ENCODE results near the gene RENBP.

Gene RENBP

DNA sequence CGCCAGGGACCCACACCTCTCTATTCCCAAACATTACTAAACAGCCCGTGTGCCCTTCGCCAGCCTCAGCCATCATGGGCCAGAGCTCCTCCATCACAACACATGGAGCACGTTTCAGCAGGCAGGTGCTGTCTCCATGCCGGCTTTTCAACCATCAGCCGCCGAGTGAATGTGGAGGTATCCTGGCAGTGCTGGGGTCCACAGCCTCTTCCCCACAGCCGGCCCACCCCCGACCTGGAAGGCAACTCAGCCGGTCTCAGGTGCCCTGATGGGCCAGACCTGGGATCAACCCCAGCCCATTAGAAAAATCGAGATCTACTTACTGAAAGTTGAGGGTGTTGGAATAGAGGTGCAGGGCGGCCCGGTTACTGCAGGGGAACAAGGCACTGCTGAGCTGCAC is 12.7 kb downstream of the RENBP start:
- DNase-seq = no peak

DNA sequence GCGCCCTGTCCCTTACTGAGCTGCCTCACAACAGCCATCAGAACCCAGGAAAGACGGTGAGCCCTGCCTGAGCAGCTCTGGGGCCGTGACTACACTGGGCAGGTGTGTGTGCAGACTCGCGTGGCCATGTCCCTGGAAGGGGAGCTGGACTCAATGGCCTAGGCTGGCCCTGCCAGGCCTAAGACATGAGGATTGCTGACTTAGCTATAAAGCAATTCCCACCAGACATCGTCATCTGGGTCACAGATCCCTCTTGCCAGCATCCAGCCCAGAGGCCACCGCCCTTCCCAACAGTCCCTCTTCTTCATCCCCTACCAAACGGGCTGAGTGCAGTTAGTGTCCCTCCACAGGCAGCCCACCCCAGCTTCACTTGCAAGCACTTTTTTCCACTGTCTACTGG is 13.3 kb downstream of the RENBP start:
- DNase-seq = no peak

DNA sequence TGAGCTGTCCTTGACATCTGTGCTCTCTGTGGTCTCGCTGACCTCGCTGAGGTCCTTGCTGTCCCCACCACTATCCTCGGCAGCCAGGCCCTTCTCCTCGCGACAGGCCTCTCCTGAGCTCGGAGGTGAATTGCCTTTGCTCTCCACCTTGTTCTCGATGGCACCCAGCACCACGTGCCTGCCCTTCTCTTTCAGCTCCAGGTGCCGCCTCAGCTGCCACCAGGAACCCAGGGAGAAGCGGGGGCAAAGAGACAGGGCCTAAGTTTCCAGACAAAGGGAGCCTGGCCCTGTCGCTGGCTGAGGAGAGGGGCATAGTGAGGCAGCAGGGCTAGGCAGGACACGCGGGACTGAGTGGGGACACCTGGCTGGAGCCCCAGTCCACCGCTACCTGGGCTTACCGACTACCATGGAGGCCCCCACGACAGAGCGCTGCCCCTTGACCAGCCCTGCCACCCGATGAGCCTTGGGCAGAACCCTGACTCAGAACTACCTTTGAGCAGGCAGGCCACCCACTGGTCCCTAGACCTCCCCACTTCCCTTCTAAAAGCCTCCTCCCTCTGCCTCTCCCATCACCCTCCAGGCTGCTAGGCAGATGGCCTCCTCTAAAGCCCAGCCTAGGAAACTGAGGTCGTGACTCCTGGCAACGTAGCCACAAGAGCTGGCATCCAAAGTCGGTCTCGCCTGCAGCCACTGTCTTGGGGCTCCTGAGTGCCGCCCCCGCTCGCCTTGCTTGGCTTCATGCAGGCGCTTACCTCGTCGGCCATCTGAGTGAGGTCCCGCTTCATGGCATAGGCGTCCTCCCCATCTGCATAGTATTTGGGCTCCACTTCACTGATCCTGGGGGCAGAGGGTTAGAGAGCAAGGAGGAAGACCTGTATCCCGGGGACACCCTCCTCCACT is 14.2 kb downstream of the RENBP start:
- DNase-seq = no peak

DNA sequence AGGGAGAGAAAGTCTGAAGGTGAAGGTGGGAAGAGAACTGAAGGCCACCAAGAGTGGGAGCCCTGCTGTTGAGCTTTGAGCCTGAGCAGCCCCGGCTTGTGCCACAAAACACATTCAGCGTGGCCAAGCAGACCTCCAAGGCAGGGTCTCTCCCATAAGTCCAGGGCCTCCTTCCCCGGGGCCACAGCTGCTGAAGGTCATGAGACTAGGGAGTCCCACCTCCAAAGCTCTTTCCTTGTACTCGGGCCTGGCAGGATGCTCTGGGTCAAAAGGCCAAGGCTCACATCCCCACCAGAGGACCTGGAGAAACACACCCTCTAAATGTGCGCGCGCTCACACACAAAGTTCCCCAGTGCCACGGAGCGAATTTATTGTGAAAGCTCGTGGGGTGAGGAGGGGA is 14.9 kb downstream of the RENBP start:
- DNase-seq = no peak

DNA sequence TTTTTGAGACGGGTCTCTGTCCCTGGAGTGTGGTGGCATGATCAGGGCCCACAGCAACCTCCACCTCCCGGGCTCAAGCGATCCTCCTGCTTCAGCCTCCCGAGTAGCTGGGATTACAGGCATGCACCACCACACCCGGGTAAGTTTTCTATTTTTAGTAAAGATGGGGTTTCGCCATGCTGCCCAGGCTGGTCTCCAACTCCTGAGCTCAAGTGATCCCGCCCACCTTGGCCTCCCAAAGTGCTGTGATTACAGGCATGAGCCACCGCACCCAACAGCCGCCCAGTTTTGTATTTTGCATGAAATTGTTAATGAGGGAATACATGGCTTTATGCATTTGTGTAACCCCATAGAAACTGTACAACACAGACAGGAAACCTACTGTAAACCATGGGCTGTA is 15.6 kb downstream of the RENBP start:
- no peak for DNase-seq

DNA sequence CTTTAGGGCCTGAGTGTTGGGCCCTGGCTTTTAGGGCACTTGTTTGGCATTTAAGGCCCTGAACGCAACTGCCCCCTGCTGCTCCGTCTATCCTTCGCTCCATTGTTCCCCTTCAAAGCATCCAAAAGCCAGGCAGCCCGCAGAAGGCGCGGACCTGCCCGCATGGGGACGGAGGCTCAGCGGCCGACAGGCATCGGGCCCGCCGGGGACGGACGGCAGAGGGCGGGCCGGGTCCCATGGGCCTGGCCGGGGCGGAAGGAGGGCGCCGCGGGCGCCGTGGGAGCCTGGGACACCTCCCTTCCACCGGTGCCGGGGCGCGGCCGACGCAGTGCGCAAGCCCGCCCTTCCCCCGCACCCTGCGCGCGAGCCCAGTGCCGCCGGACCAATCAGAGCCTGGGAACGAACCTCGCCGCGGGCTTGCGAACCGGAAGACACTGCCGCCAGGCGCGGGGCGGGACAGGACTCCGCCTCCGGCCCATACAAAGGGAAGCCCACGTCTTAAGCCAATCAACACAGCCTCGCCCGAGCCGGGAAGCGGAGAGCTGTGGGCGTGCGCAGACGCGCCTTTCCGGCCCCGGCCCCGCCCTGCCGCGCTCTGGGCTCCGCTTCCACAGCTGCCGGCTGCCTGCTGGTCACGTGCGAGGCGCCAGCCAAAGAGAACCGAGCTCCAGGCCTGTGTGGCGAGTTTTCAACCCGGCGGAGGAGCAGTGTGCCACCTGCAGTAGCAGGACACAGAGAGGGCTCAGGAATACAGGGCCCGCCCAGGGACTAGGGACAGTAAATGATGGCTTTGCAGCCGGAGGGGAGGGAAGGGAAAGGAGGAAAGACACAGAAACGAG is 16.3 kb downstream of the RENBP start:
- peak; percentile 99 for DNase-seq

DNA sequence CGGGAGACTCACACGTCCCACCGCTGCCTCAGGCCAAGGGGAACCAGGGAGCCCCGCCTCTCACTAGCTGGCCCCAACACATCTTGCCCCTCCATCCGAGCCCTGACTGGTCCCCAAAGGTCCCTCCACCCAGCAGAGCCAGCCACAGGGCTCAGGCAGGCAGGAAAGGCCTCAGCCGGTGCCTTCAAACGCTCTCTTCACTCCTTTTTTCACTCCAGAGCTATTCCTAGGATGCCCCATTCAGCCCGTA is 16.8 kb downstream of the RENBP start:
- DNase-seq = no peak

DNA sequence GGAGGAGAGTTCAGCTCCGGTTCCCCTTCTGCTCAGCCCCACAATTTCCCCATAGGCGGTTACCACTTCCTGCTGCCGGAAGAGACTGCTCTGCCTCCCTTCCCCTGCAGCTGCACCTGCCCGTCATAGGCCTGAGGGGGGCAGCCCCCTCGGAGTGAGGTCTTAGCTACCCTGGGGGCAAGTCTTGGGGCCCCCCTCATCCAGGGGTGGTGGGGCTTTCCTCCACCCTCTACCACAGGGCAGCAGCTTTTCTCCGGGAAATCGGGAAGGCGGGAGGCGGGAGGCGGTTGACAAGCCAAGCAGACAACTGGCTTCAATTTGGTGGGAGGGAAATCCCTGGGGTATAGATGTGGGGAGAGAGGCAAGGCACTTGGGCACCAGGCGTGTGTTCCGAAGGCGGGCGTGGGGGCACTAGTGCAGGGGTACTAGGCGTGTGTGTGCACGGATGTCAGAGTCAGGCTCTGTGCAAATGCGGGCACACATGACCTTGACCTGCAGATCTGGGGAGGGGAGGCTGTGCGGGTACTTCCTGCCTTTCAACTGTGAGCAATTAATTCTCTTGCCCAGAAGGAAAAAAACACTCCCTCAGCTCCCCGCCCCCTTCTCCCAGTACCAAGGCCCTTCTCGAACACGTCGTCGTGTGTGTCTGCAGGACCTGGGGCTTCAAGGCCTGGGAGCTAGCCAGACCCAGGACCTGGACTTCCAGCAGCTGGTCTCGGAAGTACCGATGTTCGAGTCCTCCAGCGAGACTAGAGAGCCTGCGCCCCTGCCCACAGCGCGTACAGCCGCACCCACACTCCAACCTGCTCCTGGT is 17.4 kb downstream of the RENBP start:
- DNase-seq = peak; percentile 51 to 87 (median 72)

DNA sequence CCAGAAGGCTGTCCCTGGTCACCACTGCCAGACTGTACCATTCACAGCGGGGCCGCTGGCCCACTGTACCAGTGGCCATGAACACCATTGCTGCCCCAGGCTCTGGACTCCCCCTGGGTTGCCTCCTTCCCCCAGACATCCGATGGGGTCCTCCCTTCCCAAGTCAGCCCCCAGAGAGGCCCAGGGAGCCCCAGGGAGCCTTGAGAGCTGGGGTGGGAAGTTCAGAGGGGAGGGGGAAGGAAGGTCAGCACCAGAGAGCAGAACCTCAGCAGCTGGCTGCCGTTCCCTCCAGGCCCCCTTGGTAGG is 17.9 kb downstream of the RENBP start:
- DNase-seq = no peak

DNA sequence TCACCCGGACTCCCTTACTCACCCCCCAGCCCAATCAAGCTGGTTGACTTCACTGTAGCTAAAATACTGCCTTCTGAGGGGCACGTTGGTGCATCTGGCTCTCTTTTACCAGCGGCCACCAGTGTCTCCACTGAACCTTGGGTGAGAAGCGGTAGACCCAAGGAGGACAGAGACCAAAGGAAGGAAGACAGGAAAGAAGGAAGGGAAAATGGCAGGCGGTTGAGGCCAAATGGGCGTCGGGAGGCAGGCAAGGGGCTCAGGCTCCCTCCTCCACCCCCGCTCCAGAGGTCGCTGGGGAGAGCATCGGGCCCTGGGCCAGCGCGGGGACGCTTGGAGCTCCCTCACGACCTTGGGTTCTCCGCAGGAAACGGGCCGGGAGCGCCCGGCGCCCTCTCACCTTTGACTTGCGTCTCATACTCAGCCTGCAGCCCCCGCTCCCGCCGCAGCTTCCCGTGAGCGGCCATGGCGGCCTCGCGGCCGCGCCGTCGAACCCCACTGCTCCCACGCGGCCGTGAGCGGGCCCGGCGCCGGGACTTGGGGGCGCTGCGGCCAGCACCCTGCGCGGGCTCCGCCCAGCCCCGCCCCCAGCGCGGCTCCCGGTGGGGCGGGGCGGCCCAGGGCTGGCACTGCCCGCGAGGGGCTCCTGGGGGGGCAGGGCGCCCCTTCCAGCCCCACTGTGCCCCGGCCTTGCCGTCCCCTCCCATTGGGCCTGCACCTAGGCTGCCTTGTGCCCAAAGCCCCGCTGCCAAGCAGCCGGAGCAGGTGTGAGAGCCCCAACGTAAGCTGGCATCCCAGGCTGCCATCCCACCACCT is 18.5 kb downstream of the RENBP start, which contains the start of gene ARHGAP4:
TSS of gene ARHGAP4 (minus strand) at position 526 of the 813 bp plus-strand sequence. CDS start at position 464, 62 bp downstream.
- peak in 2 of 3 experiments; percentile 63 to 73 for DNase-seq

DNA sequence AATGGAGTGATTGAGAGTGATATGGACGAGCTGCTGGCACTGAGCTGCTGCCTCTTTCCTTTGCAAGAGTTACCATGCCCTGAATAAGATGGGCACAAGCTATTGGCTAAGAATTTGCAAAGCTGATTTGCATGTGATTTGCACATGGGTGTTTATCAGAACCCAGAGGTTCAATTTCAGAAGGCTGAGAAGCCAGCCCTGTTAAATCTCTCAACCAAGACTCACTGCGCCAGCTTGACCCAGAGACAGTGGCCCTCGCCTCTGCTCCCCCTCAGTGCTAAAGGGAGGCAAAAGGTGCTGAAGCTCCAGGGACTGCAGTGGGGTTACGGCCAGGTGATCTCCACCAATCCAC is 19.1 kb downstream of the RENBP start:
- no peak for DNase-seq

DNA sequence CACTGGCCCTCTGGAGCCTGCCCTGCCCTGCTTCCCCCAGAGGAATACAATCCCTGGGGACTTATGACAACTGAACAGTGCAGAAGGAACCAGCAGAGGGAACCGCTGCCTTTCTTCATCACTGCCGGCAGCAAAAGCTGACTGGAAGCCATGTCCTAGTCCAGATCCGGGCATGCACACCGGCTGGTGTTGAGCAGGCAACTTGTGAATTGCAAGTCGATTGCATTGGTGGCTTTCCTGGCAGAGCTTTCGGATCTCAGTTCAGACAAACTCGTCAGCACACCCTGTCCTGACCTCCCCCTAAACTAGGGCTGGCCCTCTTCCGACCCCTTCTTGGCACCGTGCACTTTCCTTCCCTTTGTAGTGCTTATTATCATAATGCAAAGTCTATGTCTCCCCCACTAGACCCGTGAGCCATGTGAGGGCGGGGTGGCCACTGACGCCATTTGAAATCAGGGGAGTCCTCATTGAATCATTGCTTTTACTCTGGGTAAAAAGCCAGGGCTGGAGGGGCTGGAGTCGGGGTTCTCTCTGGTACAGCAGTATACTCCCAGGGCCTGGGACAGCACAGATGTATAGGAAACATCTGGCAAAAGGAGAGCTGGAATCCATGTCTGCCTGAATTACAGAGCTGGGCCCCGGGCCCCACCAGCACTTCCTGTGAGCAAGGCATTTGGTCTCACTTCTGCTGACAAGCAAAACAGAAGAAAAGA is 20.1 kb downstream of the RENBP start:
- DNase-seq = peak in 1 of 3 experiments; percentile 62

DNA sequence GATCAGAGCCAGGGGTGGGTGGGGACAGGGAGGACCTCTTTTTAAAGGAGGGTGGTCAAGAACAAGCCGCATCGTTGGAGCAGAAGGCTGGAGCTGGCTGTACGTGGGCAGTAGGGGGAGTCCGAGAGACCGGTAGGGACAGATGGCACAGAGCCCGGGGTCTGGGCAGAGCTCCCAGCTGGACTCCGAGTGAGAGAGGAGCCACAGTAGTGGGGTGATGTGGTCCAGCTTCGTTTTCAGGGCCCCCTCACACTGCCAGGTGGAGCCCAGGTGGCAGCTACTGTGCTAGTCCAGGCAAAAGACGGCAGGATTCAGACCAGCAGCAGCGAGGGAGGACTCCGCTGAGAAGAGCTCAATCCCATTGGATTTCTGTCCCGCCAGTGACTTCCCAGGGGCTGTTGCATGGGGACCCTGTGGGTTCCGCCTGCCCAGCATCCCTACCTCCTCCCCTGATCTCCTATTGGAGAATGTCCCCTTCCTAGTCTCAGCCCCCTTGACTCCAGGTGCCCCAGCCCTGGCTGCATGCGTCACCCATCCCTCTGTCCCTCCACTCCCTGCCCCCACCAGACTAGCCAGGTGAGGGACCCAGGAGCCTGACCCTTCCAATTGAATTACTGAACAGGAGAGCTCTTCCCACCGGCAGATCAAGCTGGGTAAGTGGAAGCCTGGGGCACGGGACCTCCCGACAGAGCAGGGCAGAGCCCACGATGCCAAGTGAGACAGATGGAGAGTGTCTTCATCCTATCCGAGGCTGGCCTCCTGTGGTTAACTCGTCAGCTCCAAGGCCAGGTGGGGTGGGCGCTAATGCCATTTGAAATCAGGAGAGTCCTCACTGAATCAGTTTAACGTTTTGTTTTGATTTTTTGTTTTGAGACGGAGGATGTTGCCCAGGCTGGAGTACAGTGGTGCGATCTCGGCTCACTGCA is 21.2 kb downstream of the RENBP start:
- peak in 1 of 3 experiments; percentile 33 for DNase-seq

DNA sequence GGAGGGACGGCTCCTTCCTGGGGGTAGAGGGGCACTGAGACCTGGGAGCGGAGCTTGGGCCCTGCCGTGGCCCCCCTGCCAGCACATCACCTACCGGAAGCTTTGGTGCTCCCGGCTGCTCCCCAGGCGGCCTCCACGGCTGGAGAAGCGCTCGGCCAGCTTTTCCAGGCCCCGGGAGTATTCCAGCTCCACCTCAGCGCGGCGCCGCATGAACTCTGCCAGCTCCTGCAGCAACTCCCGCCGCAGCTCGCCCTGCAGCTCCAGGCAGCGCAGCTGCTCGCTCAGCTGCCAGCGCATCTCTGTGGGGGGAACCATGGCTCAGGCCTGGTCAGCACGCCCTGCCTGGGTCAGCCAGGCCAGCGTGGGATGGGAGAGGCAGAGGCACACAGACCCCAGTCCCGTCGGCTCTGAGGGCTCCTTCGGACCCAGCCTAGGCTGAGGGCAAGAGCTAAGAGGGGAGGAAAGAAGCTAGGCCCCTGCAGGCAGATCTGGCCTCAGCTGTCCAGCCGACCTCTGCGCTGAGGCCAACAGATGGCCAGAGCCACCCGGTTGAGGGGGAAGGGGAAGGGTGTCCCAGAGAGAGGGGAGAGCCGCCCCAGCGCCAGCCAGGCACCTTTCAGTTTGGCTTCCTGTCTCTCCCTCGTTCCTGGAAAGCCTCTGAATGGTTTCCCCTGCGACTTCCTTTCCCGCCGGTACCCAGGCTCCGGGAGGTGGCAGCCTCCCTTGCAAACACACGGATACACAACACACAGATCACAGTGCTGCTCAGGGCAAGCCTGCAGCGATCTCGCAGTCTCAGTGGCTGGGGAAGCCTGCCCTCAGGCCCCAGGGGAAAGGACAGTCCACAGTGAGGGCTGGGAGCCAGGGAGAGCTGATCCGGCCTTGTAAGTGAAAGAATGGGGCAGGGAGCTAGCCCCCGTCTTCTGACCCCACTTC is 22.7 kb downstream of the RENBP start:
- DNase-seq = peak in 2 of 3 experiments; percentile 56 to 67

DNA sequence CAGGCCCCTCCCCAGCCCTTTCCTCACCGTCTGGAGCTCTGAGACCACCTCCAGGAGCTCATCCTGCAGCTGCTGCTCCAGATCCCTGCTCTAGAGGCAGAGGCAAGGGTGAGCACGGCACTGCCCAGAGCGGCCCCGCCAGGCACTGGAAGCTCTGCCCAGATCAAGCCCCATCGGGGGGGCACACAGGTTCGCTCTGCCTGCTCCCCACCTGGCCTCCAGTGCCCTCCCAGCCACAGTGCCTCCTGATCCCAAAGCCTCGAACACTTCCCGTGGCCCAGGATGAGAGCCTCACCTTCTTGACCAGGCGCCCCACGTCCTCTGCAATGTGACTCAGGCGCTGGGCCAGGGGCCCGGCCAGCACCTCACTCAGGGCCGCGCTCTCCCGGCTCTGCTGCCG is 23.4 kb downstream of the RENBP start:
- DNase-seq = no peak

DNA sequence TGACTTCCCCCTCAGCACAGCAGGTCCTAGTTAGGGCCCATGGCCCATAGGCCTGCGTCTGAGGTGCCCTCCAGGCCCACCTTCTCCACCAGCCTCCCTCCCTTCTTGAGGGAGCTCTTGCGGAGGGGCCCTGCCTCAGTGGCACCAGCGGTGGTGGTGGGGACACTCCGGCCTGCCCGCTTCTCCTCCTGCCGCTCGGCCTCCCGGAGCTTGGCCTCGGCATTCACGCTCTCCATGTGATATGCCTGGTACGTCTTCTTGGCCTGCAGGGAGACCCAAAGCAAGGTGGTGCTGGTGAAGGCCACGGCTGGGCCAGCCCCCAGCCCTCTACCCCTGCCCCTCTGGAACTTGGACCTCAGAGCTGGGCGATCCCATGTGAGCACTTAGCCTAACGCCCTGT is 23.9 kb downstream of the RENBP start:
- no peak for DNase-seq

DNA sequence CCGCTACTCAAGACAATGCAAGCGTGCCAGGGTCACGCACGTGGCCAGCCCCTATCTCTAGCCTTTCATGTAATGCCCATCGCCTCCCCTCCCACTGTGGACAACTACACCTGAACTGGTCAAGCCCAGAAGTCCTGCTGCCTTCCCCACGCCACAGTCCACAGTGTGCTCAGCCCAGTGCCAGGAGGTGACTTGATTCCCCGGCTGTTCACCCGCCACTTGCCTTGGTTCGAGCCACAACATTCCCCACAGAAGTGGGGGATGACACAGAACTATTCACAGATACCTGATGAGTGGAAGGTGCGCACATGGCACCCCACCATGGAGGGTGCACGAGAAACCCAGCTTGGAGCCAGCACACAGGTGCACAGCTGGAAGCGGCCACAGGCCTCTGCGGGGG is 25.2 kb downstream of the RENBP start:
- DNase-seq = no peak

DNA sequence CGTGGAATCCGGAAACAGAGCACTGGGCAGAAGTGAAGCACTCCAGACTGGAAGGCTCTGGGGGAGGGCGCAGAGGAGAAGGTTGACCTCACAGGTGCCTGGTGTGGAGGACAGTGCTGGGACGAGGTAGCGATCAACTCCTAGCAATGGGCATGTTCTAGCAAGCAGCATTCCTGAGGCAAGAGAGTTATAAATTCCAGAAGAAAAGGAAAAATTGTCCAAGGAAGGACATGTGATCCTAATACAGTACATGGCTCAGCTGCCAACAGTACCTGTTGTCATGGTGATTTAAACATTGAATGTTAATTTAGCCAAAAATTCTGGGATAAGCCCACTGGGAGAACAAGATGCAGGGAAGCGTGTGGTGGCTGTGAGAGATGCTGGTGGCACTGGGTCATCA is 26.6 kb downstream of the RENBP start:
- no peak for DNase-seq

DNA sequence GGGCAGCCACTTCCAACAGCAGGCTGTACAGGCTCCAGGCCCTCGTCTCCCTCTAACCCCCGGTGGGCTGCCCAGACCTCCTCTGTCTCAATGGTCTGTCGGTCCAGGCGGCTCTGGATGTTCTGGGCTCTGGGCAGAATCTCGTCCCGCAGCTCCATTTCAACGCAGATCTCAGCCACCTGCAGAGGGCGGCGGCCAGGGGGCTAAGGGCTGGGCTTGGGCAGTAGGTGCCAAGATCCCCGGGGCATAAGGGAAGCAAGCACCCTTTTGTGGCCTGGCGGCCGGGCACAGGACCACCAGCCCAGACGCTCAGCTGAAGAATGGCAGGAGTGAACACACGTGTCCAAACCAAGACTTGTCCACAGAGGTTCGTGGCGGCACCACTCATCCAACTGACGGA is 30.7 kb downstream of the RENBP start:
- no peak for DNase-seq

DNA sequence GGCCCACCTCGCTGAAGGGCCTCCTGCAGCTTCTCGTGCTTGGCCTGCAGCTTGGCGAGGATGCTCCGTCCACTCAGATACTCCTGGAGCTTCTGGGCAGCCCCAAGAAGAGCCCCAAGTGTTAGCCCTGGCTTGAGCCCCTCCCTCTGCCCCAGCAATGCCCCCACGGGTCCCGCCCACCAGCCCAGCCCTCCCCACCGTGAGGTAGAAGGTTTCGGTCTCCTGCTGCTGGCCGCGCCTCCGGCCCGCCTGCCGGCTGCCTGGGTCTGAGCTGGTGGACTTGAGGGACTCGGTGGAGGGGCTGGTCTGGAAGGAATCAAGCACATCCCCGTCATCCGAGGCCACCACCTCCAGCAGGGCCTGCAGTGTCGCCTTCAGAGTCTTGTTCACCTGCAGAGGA is 31.2 kb downstream of the RENBP start:
- no peak for DNase-seq
